A549 (cell line): ENCODE results near the gene RNASEH1. TPM values are rescaled to one million over a fixed set of nuclear protein-coding genes. Genes with fewer than 3 reads are reported as not detected.

Experiments used
- ATAC-seq, 2 experiments: fragments of 200-7000 bp in 1 of 2; fragments of >200 bp in 1 of 2; cut with Nextera tagmentation in 1 of 2; cut with Tn5 transposase in 1 of 2; 3 replicates each; pipeline versions ENCODE4 v1.8.0 to v1.9.1; 2018 to 2020; ENCODE audit warnings: mild to moderate bottlenecking in 1 of 2, moderate library complexity in 1 of 2
- CTCF ChIA-PET: fragments of 300-600 bp; sonication (Branson Sonifier 250); formaldehyde crosslinking; extraction: SDS; loops from one replicate; lab custom pipeline; 2021; ENCODE audit warnings: antibody characterized with exemption, inconsistent platforms; lab: Yijun Ruan, JAX
- POLR2A ChIA-PET: fragments of 350-600 bp; formaldehyde crosslinking; extraction: SDS; loops from one replicate; lab custom pipeline; 2021; ENCODE audit warnings: antibody characterized with exemption, inconsistent platforms; lab: Yijun Ruan, JAX
- DNase-seq, 2 experiments: peaks; one replicate each; pipeline versions ENCODE4 v3.0.0 to v3.0.0-alpha.2; 2011 to 2016; ENCODE audit warnings: low read depth in 1 of 2, low spot score in 1 of 2
- FAIRE-seq: peaks from 2 replicates; lab custom pipeline; 2011; peaks lifted over from hg19 to GRCh38; lab: Jason Lieb, UNC
- H3K27ac ChIP-seq, 2 experiments: fragments of >200 bp; sonication (Bioruptor Twin); formaldehyde crosslinking; 3 replicates each; pipeline ENCODE4 v1.5.1; 2016 to 2017
- H3K4me1 ChIP-seq: fragments of >200 bp; sonication (Bioruptor Twin); formaldehyde crosslinking; 3 replicates; pipeline ENCODE4 v1.6.1; 2016
- H3K4me2 ChIP-seq: fragments of >200 bp; sonication (Bioruptor Twin); formaldehyde crosslinking; 3 replicates; pipeline ENCODE4 v1.6.1; 2016
- H3K4me3 ChIP-seq: fragments of >200 bp; sonication (Bioruptor Twin); formaldehyde crosslinking; 3 replicates; pipeline ENCODE4 v1.5.1; 2016
- H3K9me3 ChIP-seq: fragments of >200 bp; sonication (Bioruptor Twin); formaldehyde crosslinking; 3 replicates; pipeline ENCODE4 v1.6.1; 2016
- BHLHE40 ChIP-seq: IDR thresholded peaks from 2 replicates; pipeline ENCODE4 v1.6.1; 2012; ENCODE audit warnings: low read depth, low read length, inconsistent platforms
- CBX2 ChIP-seq: fragments of 200-600 bp; sonication (generic); IDR thresholded peaks from 2 replicates; pipeline ENCODE4 v1.6.1; 2016; ENCODE audit warnings: low read depth, mild to moderate bottlenecking, borderline replicate concordance
- CBX8 ChIP-seq: fragments of 200-600 bp; sonication (generic); IDR thresholded peaks from 2 replicates; pipeline ENCODE4 v1.6.1; 2016
- CHD4 ChIP-seq: fragments of 200-600 bp; sonication (generic); IDR thresholded peaks from 2 replicates; pipeline ENCODE4 v1.6.1; 2016; ENCODE audit warnings: antibody characterized with exemption, mild to moderate bottlenecking, borderline replicate concordance
- EHMT2 ChIP-seq: fragments of 200-600 bp; sonication (generic); IDR thresholded peaks from 2 replicates; pipeline ENCODE4 v1.6.1; 2016; ENCODE audit warnings: antibody characterized with exemption, low read depth, mild to moderate bottlenecking, moderate library complexity
- HES2 ChIP-seq: fragments of >200 bp; sonication (Bioruptor Twin); formaldehyde crosslinking; IDR thresholded peaks from 2 replicates; pipeline ENCODE4 v1.6.1; 2016
- HOXA7 ChIP-seq: fragments of 250-450 bp; sonication (Bioruptor Pico); IDR thresholded peaks from 2 replicates; pipeline ENCODE4 v1.5.0; 2020; ENCODE audit warnings: mild to moderate bottlenecking, moderate library complexity
- MAZ ChIP-seq: fragments of 150-350 bp; IDR thresholded peaks from 2 replicates; pipeline ENCODE4 v1.6.1; 2014; ENCODE audit warnings: antibody characterized with exemption, low read depth, low read length, borderline replicate concordance
- MYC ChIP-seq: IDR thresholded peaks from 2 replicates; pipeline ENCODE4 v1.6.1; 2012; ENCODE audit warnings: mild to moderate bottlenecking, inconsistent platforms, low read length, improper control_type of control experiment, borderline replicate concordance
- NFE2L2 ChIP-seq: fragments of 150-350 bp; conservative IDR thresholded peaks from 2 replicates; pipeline ENCODE4 v1.6.1; 2014; ENCODE audit warnings: low read length
- NPAS2 ChIP-seq: fragments of 250-450 bp; sonication (Bioruptor Pico); IDR thresholded peaks from 2 replicates; pipeline ENCODE4 v1.8.0; 2022; ENCODE audit warnings: mild to moderate bottlenecking, moderate library complexity, borderline replicate concordance
- PHF8 ChIP-seq: fragments of 200-600 bp; sonication (generic); IDR thresholded peaks from 2 replicates; pipeline ENCODE4 v1.6.1; 2016; ENCODE audit warnings: low read depth, mild to moderate bottlenecking, antibody characterized with exemption, moderate library complexity, borderline replicate concordance
- POLR2A ChIP-seq: IDR thresholded peaks from 2 replicates; pipeline ENCODE4 v1.6.1; 2012; ENCODE audit warnings: mild to moderate bottlenecking, low read length
- RARB ChIP-seq: fragments of 250-450 bp; sonication (Bioruptor Pico); IDR thresholded peaks from 2 replicates; pipeline ENCODE4 v1.8.0; 2021; ENCODE audit warnings: mild to moderate bottlenecking, moderate library complexity
- SREBF2 ChIP-seq: fragments of 450-650 bp; IDR thresholded peaks from 2 replicates; pipeline ENCODE4 v1.6.1; 2014; ENCODE audit warnings: mild to moderate bottlenecking, moderate library complexity
- TFCP2L1 ChIP-seq: fragments of 250-450 bp; sonication (Bioruptor Pico); IDR thresholded peaks from 2 replicates; pipeline ENCODE4 v1.5.0; 2021; ENCODE audit warnings: mild to moderate bottlenecking
- USF2 ChIP-seq: fragments of 450-650 bp; IDR thresholded peaks from 2 replicates; pipeline ENCODE4 v1.6.1; 2014; ENCODE audit warnings: antibody characterized with exemption
- ZC3H11A ChIP-seq: fragments of 450-650 bp; IDR thresholded peaks from 2 replicates; pipeline ENCODE4 v1.6.1; 2014; ENCODE audit warnings: antibody characterized with exemption, mild to moderate bottlenecking
- ZNF302 ChIP-seq: fragments of 250-450 bp; sonication (Bioruptor Pico); IDR thresholded peaks from 2 replicates; pipeline ENCODE4 v1.9.0; 2021; ENCODE audit warnings: inconsistent platforms, mild to moderate bottlenecking, moderate library complexity
- WGBS: methylation state at CpG from one replicate; pipeline ENCODE4 v1.1.6; 2017; ENCODE audit errors: missing lambda C conversion rate; 5-methylcytosine and 5-hydroxymethylcytosine counted together
- polyA plus RNA-seq, 4 experiments: library from polyadenylated mRNA; depleted of rRNA in 3 of 4; stranded (reverse); fragments of >200 nt; fragmentation: RNase III in 1 of 4; extraction: RNeasy Plus Mini Kit Qiagen cat#74134 plus additional on column Dnase treatment in 1 of 4; gene quantifications; 2 replicates in 3 of 4; 3 replicates in 1 of 4; pipeline ENCODE4 v1.2.3, GENCODE V29; 2011 to 2017
- TF ChIP-seq, protein P1 (sequence below): fragments of 250-450 bp; sonication (Bioruptor Pico); IDR thresholded peaks from 2 replicates; pipeline ENCODE4 v1.5.0; 2021; ENCODE audit warnings: mild to moderate bottlenecking, moderate library complexity, borderline replicate concordance
- TF ChIP-seq, protein P2 (sequence below): IDR thresholded peaks from 2 replicates; pipeline ENCODE4 v1.6.1; 2012
- TF ChIP-seq, protein P3 (sequence below): IDR thresholded peaks from 2 replicates; pipeline ENCODE4 v1.6.1; 2012
- TF ChIP-seq, protein P4 (sequence below): fragments of 200-600 bp; sonication (generic); IDR thresholded peaks from 2 replicates; pipeline ENCODE4 v1.6.1; 2016; ENCODE audit warnings: antibody characterized with exemption, mild to moderate bottlenecking, moderate library complexity

The RNASEH1 gene
- polyA plus RNA-seq, 2 of the 4 experiments (the other 2 are of a cell fraction): 54.3 to 55.3 TPM

GRCh38 chr2:3512086-3512485 is 46.0 kb downstream of the RNASEH1 start:
- no peak overlapping the region for H3K4me2 ChIP-seq
- WGBS: 67% methylated on average over 2 of the region's 2 CpGs
- no peak for FAIRE-seq
- no peak overlapping the region for H3K4me3 ChIP-seq
- ChIA-PET CTCF (no interaction called here), POLR2A (no interaction called here)
- no peak for ATAC-seq
- no peak for DNase-seq
- no peaks in the 10 kb centered on the region for H3K9me3 ChIP-seq
- H3K4me1 ChIP-seq: no peaks in the 10 kb centered on the region
- no peak for TF ChIP-seq SREBF2
- no peak for TF ChIP-seq BHLHE40
- no peak for TF ChIP-seq ZNF302 (CRISPR knock-in tag)
- TF ChIP-seq, protein P1, sequence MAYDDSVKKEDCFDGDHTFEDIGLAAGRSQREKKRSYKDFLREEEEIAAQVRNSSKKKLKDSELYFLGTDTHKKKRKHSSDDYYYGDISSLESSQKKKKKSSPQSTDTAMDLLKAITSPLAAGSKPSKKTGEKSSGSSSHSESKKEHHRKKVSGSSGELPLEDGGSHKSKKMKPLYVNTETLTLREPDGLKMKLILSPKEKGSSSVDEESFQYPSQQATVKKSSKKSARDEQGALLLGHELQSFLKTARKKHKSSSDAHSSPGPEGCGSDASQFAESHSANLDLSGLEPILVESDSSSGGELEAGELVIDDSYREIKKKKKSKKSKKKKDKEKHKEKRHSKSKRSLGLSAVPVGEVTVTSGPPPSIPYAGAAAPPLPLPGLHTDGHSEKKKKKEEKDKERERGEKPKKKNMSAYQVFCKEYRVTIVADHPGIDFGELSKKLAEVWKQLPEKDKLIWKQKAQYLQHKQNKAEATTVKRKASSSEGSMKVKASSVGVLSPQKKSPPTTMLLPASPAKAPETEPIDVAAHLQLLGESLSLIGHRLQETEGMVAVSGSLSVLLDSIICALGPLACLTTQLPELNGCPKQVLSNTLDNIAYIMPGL: no peak
- no peak for TF ChIP-seq CBX8
- TF ChIP-seq, protein P2, sequence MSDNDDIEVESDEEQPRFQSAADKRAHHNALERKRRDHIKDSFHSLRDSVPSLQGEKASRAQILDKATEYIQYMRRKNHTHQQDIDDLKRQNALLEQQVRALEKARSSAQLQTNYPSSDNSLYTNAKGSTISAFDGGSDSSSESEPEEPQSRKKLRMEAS: no peak
- TF ChIP-seq NPAS2 (CRISPR knock-in tag): no peak
- no peak for TF ChIP-seq CBX2
- TF ChIP-seq MYC: no peak
- TF ChIP-seq, protein P3, sequence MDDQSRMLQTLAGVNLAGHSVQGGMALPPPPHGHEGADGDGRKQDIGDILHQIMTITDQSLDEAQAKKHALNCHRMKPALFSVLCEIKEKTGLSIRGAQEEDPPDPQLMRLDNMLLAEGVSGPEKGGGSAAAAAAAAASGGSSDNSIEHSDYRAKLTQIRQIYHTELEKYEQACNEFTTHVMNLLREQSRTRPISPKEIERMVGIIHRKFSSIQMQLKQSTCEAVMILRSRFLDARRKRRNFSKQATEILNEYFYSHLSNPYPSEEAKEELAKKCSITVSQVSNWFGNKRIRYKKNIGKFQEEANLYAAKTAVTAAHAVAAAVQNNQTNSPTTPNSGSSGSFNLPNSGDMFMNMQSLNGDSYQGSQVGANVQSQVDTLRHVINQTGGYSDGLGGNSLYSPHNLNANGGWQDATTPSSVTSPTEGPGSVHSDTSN: no peak
- TF ChIP-seq MAZ: no peak
- no peak for TF ChIP-seq PHF8
- TF ChIP-seq, all 56 proteins: peak for 0
- no peak overlapping the region for H3K27ac ChIP-seq

DNA sequence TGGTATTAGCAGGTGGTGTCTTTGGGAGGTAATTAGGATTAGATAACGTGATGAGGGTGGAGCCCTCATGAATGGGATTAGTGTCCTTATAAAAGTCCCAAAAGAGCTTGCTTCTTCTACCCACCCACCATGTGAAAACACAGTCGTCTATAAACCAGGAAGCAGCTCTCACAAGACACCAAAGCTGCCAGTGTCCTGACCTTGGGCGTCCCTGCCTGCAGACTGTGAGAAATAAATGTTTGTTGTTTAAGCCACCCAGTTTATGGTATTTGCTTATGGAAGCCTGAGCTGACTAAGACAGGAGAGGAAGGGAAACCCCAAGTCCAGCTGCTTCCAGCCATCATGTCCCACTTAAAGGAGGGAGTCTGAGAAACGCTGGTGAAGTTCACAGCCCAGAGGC is 52.4 kb downstream of the RNASEH1 start:
- ChIA-PET POLR2A (interaction anchor here (0.6 kb wide), 1 partner anchor 99 kb away, joined by 3 read pairs; no protein-coding TSS in a partner anchor), CTCF (interaction anchor here (0.7 to 1.3 kb wide), 6 partner anchors 9 to 146 kb away, joined by 3 to 4 read pairs (median 4); no protein-coding TSS in a partner anchor)
- no peak; a peak in 1 of 6 replicates for ATAC-seq
- H3K9me3 ChIP-seq: no peaks in the 10 kb centered on the region
- no peak for FAIRE-seq
- no peak overlapping the region for H3K4me3 ChIP-seq
- WGBS: 70% methylated on average over 4 of the region's 4 CpGs
- DNase-seq: no peak
- H3K4me2 ChIP-seq: no peak overlapping the region
- TF ChIP-seq ZNF302 (CRISPR knock-in tag) (no peak), CBX2 (no peak), CHD4 (no peak), ZC3H11A (no peak)
- no peaks in the 10 kb centered on the region for H3K4me1 ChIP-seq
- H3K27ac ChIP-seq: no peak overlapping the region

DNA sequence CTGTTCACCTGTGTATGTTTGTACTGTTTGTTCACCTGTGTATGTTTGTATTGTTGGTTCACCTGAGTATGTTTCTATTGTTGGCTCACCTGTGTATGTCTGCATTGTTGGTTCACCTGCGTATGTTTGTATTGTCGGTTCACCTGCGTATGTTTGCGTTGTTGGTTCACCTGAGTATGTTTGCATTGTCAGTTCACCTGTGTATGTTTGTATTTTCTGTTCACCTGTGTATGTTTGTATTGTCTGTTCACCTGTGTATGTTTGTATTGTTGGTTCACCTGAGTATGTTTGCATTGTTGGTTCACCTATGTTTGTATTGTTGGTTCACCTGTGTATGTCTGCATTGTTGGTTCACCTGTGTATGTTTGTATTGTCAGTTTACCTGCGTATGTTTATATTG is 53.4 kb downstream of the RNASEH1 start:
- POLR2A ChIA-PET: no interaction called here
- TF ChIP-seq TFCP2L1: no peak
- no peak for TF ChIP-seq NFE2L2
- no peak for TF ChIP-seq EHMT2
- no peak for TF ChIP-seq HES2
- TF ChIP-seq, protein P4, sequence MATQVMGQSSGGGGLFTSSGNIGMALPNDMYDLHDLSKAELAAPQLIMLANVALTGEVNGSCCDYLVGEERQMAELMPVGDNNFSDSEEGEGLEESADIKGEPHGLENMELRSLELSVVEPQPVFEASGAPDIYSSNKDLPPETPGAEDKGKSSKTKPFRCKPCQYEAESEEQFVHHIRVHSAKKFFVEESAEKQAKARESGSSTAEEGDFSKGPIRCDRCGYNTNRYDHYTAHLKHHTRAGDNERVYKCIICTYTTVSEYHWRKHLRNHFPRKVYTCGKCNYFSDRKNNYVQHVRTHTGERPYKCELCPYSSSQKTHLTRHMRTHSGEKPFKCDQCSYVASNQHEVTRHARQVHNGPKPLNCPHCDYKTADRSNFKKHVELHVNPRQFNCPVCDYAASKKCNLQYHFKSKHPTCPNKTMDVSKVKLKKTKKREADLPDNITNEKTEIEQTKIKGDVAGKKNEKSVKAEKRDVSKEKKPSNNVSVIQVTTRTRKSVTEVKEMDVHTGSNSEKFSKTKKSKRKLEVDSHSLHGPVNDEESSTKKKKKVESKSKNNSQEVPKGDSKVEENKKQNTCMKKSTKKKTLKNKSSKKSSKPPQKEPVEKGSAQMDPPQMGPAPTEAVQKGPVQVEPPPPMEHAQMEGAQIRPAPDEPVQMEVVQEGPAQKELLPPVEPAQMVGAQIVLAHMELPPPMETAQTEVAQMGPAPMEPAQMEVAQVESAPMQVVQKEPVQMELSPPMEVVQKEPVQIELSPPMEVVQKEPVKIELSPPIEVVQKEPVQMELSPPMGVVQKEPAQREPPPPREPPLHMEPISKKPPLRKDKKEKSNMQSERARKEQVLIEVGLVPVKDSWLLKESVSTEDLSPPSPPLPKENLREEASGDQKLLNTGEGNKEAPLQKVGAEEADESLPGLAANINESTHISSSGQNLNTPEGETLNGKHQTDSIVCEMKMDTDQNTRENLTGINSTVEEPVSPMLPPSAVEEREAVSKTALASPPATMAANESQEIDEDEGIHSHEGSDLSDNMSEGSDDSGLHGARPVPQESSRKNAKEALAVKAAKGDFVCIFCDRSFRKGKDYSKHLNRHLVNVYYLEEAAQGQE: no peak
- TF ChIP-seq USF2: no peak
- TF ChIP-seq HOXA7 (CRISPR knock-in tag): no peak
- no peak for TF ChIP-seq POLR2A
- TF ChIP-seq RARB (CRISPR knock-in tag): no peak
- TF ChIP-seq BHLHE40: no peak
- no peak for FAIRE-seq

More for the DNA sequence above, 53.4 kb downstream of the RNASEH1 start:
- Histone ChIP-seq H3K9me3 (no peaks in the 10 kb centered on the region), H3K27ac (no peak overlapping the region), H3K4me3 (no peak overlapping the region), H3K4me1 (no peaks in the 10 kb centered on the region), H3K4me2 (no peak overlapping the region)
- WGBS: 93% methylated on average over 5 of the region's 5 CpGs
- ATAC-seq: no peak
- CTCF ChIA-PET: interaction anchor here (1.3 kb wide), 1 partner anchor 14 kb away, joined by 4 read pairs; no protein-coding TSS in a partner anchor
- no peak for DNase-seq
